Lower leg skin (tissue), 3 donors: ENCODE results near the gene SLC4A5.

Experiments
- CTCF ChIP-seq, 3 donors: fragments of 450-650 bp; IDR thresholded peaks; one replicate each; pipeline ENCODE4 v1.5.1; 2016; ENCODE audit warnings: antibody characterized with exemption in 3 of 3, mild to moderate bottlenecking in 3 of 3, moderate library complexity in 2 of 3
- POLR2A ChIP-seq, 2 donors: fragments of 450-650 bp; IDR thresholded peaks; one replicate each; pipeline ENCODE4 v1.6.1; 2016 to 2017; ENCODE audit warnings: antibody characterized with exemption in 2 of 2, mild to moderate bottlenecking in 1 of 2, moderate library complexity in 1 of 2

GRCh38 chr2:74368499-74368898 is 25.3 kb upstream of the SLC4A5 start:
- TF ChIP-seq CTCF (IDR thresholded peaks at IDR 0.05) (no peak), POLR2A (IDR thresholded peaks at IDR 0.05) (no peak)
